SJCRH30 (cell line): ENCODE data around the gene SNX32. TPM values are rescaled to one million over a fixed set of nuclear protein-coding genes. Genes with fewer than 3 reads are reported as not detected.

Experiments
- DNase-seq, 2 experiments: peaks; one replicate each; pipeline ENCODE4 v3.0.0-alpha.2; 2015 to 2020
- H3K27ac ChIP-seq: fragments of 250-450 bp; sonication (Bioruptor Pico); 2 replicates; pipeline ENCODE4 v1.5.1; 2020; ENCODE audit warnings: mild to moderate bottlenecking, moderate library complexity
- H3K27me3 ChIP-seq: fragments of 250-450 bp; sonication (Bioruptor Pico); 2 replicates; pipeline ENCODE4 v1.5.1; 2020; ENCODE audit warnings: mild to moderate bottlenecking, moderate library complexity
- H3K36me3 ChIP-seq: fragments of 250-450 bp; sonication (Bioruptor Pico); 2 replicates; pipeline ENCODE4 v1.5.1; 2020; ENCODE audit warnings: mild to moderate bottlenecking, moderate library complexity
- H3K4me1 ChIP-seq: fragments of 250-450 bp; sonication (Bioruptor Pico); 2 replicates; pipeline ENCODE4 v1.5.1; 2020; ENCODE audit warnings: mild to moderate bottlenecking, moderate library complexity
- H3K4me3 ChIP-seq: fragments of 250-450 bp; sonication (Bioruptor Pico); 2 replicates; pipeline ENCODE4 v1.5.1; 2020; ENCODE audit warnings: mild to moderate bottlenecking, moderate library complexity
- H3K9me3 ChIP-seq: fragments of 250-450 bp; sonication (Bioruptor Pico); replicated peaks from 2 replicates; pipeline ENCODE4 v1.5.1; 2020; ENCODE audit warnings: mild to moderate bottlenecking, moderate library complexity
- total RNA-seq: library from RNA; depleted of rRNA; stranded (reverse); fragments of >200 nt; shearing (Covaris generic); gene quantifications from 2 replicates; pipeline ENCODE4 v1.2.3, GENCODE V29; 2014

The SNX32 gene
- total RNA-seq, 1 experiment from 2014 or later, result 0.04 TPM

DNA sequence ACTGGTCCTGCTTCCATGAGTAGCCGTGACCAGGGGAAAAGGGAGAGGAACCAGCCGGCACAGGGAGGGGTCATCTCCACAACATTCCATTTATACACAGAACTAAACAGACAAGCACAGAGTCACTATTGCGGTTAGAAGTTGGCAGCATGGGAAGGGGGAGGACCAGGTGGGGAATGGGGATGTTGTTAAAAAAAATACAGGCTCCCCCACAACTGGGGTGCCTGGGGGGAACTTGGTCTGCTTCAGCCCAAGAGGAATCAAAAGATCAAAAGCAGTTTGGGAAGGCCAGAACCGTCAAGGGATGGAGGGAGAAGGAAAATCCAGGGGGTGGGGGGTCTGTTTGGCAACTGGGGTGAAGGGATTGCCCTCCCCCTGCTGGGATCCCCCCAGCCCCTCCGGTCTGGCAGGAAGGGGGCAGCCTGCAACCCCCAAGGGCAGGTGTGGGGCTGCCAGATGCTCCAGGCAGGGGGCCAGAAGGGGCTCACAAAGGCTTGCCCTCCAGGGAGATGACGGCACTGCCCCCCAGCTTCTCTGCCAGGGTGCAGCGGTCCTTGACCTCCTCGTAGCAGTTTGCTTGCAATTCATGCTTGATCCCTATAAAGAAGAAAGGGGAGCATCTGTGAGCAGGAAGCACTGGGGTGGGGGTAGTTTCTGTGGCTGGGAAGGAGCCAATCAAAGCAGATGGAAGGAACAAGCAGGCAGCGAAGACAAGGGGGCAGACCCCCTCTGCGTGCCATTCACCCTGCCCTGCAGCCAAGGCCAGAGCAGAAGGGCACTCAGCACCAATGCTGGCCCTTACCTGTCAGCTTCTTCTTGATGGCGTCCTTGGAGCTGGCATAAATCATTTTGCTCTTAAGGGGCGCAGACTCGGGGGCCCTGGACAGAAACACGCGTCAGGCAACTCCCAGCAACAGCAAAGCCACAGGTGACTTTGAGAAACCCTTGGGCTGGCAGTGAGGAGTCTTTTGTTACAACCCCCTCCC is 21.4 kb downstream of the SNX32 start:
- Histone ChIP-seq H3K4me3 (no peak overlapping the region), H3K36me3 (peaks cover 50% of the 10 kb centered on the region), H3K9me3 (no peaks in the 10 kb centered on the region), H3K27ac (no peak overlapping the region), H3K4me1 (no peaks in the 10 kb centered on the region), H3K27me3 (no peaks in the 10 kb centered on the region)
- DNase-seq, result no peak

DNA sequence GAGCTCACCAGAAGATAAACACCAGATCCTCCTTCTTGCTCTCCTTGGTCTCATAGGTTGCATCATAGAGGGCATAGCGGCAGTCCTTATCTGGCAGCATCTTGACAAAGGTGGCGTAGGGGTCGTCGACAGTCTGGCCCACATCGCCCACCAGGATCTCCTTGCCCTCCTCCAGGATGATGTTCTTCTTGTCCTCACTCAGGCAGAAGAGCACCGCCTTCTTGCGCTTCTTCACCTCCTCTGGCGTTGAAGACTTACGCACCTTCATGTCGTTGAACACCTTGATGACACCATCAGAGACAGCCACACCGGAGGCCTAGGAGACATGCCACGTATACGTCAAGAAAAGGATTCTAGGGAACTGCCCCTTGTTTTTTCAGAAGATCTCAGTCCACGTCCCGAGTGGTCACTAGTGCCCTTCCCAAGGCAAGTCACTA is 22.2 kb downstream of the SNX32 start:
- peaks cover 50% of the 10 kb centered on the region for H3K36me3 ChIP-seq
- H3K4me3 ChIP-seq, result no peak overlapping the region
- H3K9me3 ChIP-seq, result no peaks in the 10 kb centered on the region
- no peak for DNase-seq
- no peaks in the 10 kb centered on the region for H3K27me3 ChIP-seq
- H3K4me1 ChIP-seq, result no peaks in the 10 kb centered on the region
- H3K27ac ChIP-seq, result no peak overlapping the region

DNA sequence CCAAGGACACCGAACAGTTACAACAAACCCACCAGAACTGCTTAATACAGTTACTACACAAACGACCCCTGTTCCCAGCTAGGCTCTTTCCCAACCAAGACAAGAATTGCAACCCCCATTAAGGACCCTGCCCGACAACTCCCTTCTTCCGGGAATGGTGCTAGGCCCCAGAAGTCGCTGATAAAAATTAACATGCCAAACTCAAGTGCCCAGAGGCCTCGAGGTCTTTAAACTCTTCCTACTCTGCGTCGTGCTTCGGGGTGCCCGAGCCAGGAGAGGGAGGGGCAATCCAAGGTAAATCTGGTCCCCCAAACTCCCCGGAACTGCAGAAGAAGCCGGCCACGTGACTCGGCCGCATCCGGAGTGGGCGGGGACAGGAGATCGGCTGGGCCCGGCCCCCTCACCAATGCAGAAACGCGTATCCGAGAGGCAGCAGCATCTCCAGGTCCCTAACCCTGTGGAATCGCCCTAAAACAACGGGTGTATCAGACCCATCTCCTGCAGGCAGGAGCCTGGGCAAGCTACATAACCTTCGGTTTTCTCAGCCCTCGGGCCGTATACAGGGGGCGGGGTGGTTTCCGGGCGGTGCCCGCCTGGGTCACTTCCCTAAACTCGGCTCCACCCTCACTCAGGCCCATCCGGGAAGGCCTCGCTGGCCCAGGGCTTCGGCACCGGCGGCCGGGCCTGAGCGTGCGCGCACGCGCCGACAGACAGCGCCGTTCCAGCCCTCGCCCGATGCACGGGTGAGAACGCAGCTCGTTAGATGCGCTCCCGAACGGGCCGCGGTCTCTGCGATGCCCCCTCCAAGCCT is 23.1 kb downstream of the SNX32 start:
- Histone ChIP-seq H3K9me3 (no peaks in the 10 kb centered on the region), H3K27ac (peak overlapping the region; percentile 67), H3K4me3 (peak overlapping the region; percentile 96), H3K27me3 (no peaks in the 10 kb centered on the region), H3K4me1 (no peaks in the 10 kb centered on the region; the same call in 1 of the 2 replicates), H3K36me3 (peaks cover 50% of the 10 kb centered on the region)
- DNase-seq, result peak; percentile 72 to 75

DNA sequence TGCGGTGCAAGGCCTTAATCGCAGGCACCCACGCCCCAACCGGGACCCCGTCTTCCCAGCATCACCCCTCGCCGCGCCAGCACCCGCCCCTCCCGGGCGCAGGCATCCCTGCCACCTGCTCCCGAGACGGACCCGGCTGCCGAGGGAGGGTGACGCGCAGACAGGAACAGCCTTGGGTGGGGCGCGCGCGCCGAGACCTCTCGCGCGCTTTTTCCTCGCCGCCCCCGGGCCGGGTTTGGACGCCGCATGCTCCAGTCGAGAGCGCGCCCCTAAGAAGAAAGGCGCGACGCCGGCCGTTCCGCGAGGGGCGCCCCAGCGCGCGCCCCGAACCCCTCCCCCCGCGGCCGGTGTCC is 23.7 kb downstream of the SNX32 start:
- no peaks in the 10 kb centered on the region for H3K27me3 ChIP-seq
- no peaks in the 10 kb centered on the region; the same call in 1 of the 2 replicates for H3K4me1 ChIP-seq
- DNase-seq, result peak; percentile 52 to 55
- H3K9me3 ChIP-seq, result no peaks in the 10 kb centered on the region
- peak overlapping the region; percentile 67 for H3K27ac ChIP-seq
- peaks cover 46% of the 10 kb centered on the region for H3K36me3 ChIP-seq
- peak overlapping the region; percentile 96 for H3K4me3 ChIP-seq

DNA sequence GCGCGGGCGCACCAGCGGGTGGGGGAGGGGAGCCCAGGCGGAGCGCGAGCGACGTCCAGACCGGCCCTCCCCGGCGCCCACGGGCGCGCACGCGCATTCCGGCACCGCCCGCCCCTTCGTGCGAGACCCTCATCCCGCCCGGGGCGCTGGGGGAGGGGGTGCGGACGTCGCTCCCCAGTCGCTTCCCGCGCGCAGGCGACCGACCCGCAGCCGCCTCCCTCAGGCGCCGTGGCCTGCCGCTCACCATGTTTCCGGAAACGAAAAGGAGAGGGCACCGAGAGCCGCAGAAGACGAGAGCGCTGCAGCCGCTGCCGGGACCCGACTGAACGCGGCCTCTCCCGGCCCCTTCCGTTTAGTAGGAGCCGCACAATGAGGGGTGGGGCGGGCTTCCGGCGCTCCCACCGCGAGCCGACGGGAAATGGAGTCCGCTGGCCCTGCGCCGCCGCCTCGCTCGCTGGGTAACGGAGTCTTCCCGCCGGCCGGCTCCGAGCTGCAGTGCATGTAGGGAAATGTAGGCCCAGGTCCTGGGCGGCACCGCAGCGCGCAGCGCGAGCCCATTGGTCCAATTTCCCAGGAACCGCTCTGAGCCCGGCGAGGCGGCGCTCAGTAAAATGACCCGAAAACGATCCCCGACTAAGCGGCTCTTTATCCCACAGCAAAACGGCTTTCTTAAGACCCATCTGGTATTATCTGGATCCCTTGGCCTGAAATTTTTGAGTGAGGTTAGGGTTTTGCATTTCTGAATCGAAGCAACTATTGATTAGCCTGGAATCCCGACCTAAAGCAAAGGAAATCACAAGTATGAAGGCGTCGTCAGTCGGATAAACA is 24.3 kb downstream of the SNX32 start, which contains the start of gene CFL1:
TSS of gene CFL1 (minus strand) at position 328 of the 828 bp plus-strand sequence. CDS start at position 247, 81 bp downstream.
- Histone ChIP-seq H3K4me1 (no peaks in the 10 kb centered on the region; the same call in 1 of the 2 replicates), H3K9me3 (no peaks in the 10 kb centered on the region), H3K27ac (peak within 1 kb of the TSS; percentile 67), H3K36me3 (peaks cover 41% of the 10 kb centered on the region), H3K27me3 (no peaks in the 10 kb centered on the region), H3K4me3 (peak within 1 kb of the TSS; percentile 96)
- peak; percentile 98 for DNase-seq

DNA sequence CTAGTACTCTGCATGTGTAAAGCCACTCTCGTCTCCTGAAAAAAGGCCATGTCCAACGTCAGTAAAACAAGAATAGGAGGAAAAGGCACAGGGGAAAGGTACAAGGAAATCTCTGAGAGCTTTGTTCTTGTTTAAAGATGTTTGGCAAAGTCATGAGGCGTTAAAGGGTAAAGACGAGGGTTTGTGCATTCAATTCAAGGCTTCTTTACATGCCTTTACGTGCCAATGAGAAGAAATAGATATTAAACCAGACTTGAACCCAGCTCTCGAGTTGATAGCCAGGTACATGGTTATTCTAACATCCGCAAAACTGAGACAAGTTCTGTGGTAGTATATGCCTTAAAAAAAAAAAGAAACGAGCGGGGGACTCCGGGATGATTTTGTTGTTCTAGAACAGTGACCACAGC is 24.9 kb downstream of the SNX32 start:
- H3K9me3 ChIP-seq, result no peaks in the 10 kb centered on the region
- peak overlapping the region; percentile 96 for H3K4me3 ChIP-seq
- H3K27ac ChIP-seq, result no peak overlapping the region; the same call in 1 of the 2 replicates
- peaks cover 37% of the 10 kb centered on the region for H3K36me3 ChIP-seq
- no peaks in the 10 kb centered on the region for H3K27me3 ChIP-seq
- no peaks in the 10 kb centered on the region; the same call in 1 of the 2 replicates for H3K4me1 ChIP-seq
- no peak for DNase-seq

DNA sequence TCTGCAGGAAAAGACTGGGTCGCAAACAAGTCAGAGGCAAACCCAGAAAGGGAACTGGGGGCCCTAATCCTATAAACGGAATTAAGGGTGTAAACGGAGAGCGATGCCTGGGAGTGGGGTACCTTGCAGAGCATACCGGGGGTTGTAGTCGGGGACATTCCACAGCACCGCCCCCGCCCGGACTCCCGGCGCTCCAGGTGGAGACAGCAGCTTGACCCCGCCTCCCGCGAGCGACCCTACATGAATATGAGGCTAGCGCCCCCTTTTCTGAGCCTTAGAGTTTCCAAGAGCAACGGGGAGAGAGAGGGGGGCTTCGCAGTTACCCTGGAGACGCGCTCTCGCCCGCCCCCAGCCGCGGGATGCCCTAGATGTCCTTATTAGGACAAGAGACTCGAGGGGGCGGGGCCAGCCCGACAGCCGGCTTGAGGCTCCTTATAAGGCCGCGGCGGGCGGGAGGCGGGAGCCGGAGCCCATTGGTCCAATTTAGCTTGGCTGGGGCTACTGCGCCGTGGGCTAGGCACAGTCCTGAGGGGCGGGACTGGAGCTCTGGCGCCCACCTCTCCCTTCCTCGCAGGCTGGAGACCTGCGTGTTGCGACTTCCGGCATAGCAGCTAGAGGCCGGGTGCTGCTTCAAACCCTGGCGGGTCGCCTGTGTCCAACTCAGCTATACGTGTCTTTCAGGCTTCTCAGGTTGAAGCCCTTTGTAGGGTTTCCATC is 25.5 kb downstream of the SNX32 start:
- DNase-seq, result peak; percentile 99
- no peaks in the 10 kb centered on the region; the same call in 1 of the 2 replicates for H3K4me1 ChIP-seq
- H3K27me3 ChIP-seq, result no peaks in the 10 kb centered on the region
- peak overlapping the region; percentile 74 for H3K27ac ChIP-seq
- H3K4me3 ChIP-seq, result peak overlapping the region; percentile 96
- H3K36me3 ChIP-seq, result peaks cover 36% of the 10 kb centered on the region
- H3K9me3 ChIP-seq, result no peaks in the 10 kb centered on the region

DNA sequence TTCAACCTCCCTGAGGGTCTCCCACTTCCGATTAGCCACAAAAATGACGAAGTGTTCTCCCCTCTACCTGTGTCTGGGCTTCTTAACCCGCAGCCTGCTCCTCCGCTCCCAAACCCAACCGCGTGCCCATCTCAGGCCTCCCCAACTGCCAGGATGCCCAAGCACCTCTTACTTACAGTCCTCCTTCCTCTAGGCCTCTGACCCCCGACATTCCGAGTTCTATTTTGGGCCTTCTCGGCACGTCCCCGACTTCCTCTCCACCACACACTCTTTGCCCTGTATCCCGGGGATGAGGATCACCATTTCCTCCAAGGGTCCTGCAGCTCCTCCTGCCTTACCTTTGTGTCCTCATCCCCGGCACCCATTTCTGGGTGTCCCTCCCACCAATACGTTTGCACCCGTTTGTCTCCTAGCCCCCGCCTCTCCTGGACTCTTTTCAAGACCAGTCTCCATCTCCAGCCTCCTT is 26.1 kb downstream of the SNX32 start:
- Histone ChIP-seq H3K4me1 (no peaks in the 10 kb centered on the region; the same call in 1 of the 2 replicates), H3K36me3 (peaks cover 30% of the 10 kb centered on the region)

DNA sequence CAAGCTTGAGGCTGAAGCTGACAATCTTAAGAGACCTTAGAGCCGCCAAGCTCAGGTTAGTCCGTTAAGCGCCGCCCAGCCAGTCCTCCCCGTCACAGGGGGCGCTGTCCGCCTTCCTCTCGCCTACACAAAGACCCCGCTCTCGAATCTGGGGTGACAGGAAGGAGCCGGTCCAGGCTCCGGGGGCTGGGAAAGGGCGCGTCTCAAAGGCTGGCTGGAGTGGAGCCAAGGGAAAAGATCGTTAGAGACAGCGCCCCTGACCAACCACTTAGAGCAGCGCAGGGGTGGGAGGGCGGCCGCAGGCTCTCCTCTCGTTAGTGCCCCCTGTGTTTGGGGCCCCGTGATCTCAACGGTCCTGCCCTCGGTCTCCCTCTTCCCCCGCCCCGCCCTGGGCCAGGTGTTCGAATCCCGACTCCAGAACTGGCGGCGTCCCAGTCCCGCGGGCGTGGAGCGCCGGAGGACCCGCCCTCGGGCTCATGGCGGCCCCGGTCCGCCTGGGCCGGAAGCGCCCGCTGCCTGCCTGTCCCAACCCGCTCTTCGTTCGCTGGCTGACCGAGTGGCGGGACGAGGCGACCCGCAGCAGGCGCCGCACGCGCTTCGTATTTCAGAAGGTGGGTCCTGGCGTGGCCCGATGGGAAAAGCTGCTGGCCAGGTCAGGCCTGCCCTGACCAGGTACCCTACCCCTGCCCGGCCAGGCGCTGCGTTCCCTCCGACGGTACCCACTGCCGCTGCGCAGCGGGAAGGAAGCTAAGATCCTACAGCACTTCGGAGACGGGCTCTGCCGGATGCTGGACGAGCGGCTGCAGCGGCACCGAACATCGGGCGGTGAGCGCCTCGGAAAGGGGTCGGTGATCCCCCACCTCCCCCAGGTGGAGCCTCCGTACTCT is 26.8 kb downstream of the SNX32 start, which contains the start of gene MUS81:
TSS of gene MUS81 (plus strand) at position 156 of the 887 bp plus-strand sequence. CDS start at position 477, 321 bp downstream.
- Histone ChIP-seq H3K4me3 (peak within 1 kb of the TSS; percentile 96), H3K4me1 (no peaks in the 10 kb centered on the region; the same call in 1 of the 2 replicates), H3K9me3 (no peaks in the 10 kb centered on the region), H3K27me3 (no peaks in the 10 kb centered on the region), H3K36me3 (peaks cover 31% of the 10 kb centered on the region), H3K27ac (peak within 1 kb of the TSS; percentile 74)
- DNase-seq, result peak; percentile 98

More for the DNA sequence above, 26.1 kb downstream of the SNX32 start:
- peak overlapping the region; percentile 74 for H3K27ac ChIP-seq
- H3K4me3 ChIP-seq, result peak overlapping the region; percentile 96
- H3K9me3 ChIP-seq, result no peaks in the 10 kb centered on the region
- DNase-seq, result no peak
- H3K27me3 ChIP-seq, result no peaks in the 10 kb centered on the region

DNA sequence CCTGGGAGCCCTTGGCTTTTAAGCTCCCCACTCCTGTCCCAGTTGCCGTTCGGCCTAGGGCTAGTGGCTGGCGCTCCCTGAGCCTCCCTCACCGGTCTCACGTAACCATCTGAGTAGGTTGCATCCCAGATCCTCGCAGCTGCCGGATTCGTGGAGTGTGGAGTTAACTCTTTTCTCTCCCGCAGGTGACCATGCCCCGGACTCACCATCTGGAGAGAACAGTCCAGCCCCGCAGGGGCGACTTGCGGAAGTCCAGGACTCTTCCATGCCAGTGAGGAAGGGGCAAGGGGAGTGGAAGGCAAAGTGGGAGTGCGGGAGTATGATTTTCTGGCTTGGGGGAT is 27.4 kb downstream of the SNX32 start:
- Histone ChIP-seq H3K4me3 (peak overlapping the region; percentile 96), H3K4me1 (no peaks in the 10 kb centered on the region; the same call in 1 of the 2 replicates), H3K27ac (peak overlapping the region; percentile 74; the same call in 1 of the 2 replicates), H3K36me3 (peaks cover 30% of the 10 kb centered on the region), H3K9me3 (no peaks in the 10 kb centered on the region), H3K27me3 (no peaks in the 10 kb centered on the region)
- peak in 1 of 2 experiments; percentile 40 for DNase-seq

DNA sequence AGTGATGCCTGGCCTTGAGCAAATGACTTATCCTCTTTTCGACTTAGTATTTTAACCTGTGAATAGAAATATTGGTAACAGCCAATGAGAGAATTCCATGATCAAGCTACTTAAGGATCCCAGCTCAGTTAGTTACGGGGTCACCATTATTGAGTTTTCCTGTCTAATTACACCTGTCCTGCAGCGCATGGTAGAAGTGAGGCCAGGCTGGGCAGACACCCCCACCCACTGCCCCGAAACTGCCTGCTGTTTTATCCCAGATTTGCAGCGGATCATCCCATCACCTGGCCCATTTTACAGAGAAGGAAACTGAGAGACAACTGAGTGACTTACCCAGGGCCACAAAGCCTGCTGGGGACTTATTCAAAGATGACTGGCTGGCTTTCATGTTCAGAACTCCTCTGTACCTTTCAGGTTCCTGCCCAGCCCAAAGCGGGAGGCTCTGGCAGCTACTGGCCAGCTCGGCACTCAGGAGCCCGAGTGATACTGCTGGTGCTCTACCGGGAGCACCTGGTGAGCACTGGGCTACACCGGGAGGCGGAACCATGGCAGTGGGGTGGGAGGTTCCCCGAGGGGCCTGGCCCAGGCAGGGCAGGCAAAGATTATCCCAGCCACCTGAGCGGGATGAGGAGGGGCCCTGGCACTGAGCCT is 27.9 kb downstream of the SNX32 start:
- DNase-seq, result no peak
- H3K4me3 ChIP-seq, result peak overlapping the region; percentile 96
- peaks cover 28% of the 10 kb centered on the region for H3K36me3 ChIP-seq
- H3K27ac ChIP-seq, result no peak overlapping the region
- no peaks in the 10 kb centered on the region for H3K27me3 ChIP-seq
- H3K9me3 ChIP-seq, result no peaks in the 10 kb centered on the region
- H3K4me1 ChIP-seq, result no peaks in the 10 kb centered on the region; the same call in 1 of the 2 replicates

DNA sequence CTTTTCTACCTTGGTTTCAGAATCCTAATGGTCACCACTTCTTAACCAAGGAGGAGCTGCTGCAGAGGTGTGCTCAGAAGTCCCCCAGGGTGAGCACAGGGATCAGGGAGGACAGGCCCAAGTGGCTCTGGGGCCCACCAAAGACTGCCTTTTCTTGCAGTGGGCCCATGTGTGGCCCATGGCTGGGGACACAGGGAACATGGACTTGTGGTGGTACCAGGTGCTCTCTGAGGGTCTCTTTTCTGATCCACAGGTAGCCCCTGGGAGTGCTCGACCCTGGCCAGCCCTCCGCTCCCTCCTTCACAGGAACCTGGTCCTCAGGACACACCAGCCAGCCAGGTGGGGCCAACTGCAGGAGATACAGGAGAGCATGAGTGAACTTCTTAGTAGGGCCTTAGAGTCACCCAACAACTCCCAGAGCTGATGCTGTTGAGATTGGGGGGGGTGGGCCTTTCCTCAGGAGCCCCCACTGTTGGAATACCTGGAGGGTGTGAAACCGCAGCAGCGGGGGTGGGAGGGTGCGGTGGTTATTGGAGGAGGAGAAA is 28.5 kb downstream of the SNX32 start:
- H3K9me3 ChIP-seq, result no peaks in the 10 kb centered on the region
- no peak overlapping the region for H3K27ac ChIP-seq
- no peak overlapping the region for H3K4me3 ChIP-seq
- no peaks in the 10 kb centered on the region; the same call in 1 of the 2 replicates for H3K4me1 ChIP-seq
- H3K27me3 ChIP-seq, result no peaks in the 10 kb centered on the region
- DNase-seq, result no peak
- peaks cover 29% of the 10 kb centered on the region for H3K36me3 ChIP-seq
